Measurements from ENCODE around the gene HOXB4. TPM values are rescaled to one million over a fixed set of nuclear protein-coding genes. Genes with fewer than 3 reads are reported as not detected.

HOXB4 gene
- total and polyA plus RNA-seq, 8 donors = 0.45 to 5.1 (median 2.1) TPM; not detected in 2

DNA sequence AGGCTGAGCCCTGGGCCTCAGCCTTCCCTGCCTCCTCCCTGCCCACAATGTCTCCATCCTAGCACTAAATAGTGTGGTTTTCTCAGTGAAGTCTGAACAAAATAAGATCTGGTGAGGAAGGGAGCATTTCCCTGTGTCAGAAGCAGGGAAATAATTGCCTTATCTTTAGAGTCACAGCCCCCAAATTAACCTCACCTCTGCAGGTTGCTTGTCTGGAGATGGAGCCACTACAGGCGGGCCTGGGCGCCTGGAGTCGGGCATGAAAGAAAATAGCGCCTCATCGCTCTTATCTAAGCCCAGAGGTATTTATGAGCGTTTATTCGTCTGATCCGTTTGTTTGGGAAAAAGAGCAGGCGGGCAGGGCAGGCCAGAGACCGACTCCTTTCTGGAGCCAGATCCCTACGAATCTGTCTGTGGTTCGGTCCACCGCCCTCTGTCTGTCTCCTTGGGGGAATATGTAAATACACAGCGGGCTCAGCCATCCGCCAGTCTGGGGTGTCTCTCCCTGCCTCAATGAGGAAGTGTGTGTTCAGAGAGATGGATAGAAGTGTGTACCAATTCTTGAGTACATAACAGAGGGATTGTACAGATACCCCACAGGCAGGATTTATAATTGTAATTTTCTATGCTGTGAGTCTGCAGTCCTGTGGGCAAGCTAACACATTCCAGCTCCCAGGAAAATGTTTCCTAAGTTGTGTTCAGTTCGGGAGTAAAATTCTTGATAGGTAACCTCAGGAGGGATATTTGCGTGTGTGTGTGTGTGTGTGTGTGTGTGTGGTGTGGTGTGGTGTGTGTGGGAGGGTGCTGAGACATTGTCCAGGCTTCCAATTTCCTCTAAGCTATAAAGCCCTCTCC, 22.3 kb upstream of the HOXB4 start:
- Histone ChIP-seq H3K27ac (peak overlapping the region in 2 of 5 donors; percentile 81 to 95), H3K4me1 (peaks cover 0 to 75% (median 53%) of the 10 kb centered on the region in 4 donors), H3K9me3 (no peaks in the 10 kb centered on the region), H3K27me3 (peaks cover 0 to 100% (median 99%) of the 10 kb centered on the region in 3 donors), H3K4me3 (no peak overlapping the region), H3K36me3 (no peaks in the 10 kb centered on the region)
- TF ChIP-seq POLR2AphosphoS5 (IDR thresholded peaks at IDR 0.05) = no peak
- TF ChIP-seq, protein P1, sequence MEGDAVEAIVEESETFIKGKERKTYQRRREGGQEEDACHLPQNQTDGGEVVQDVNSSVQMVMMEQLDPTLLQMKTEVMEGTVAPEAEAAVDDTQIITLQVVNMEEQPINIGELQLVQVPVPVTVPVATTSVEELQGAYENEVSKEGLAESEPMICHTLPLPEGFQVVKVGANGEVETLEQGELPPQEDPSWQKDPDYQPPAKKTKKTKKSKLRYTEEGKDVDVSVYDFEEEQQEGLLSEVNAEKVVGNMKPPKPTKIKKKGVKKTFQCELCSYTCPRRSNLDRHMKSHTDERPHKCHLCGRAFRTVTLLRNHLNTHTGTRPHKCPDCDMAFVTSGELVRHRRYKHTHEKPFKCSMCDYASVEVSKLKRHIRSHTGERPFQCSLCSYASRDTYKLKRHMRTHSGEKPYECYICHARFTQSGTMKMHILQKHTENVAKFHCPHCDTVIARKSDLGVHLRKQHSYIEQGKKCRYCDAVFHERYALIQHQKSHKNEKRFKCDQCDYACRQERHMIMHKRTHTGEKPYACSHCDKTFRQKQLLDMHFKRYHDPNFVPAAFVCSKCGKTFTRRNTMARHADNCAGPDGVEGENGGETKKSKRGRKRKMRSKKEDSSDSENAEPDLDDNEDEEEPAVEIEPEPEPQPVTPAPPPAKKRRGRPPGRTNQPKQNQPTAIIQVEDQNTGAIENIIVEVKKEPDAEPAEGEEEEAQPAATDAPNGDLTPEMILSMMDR (IDR thresholded peaks at IDR 0.05) = no peak
- no peak for TF ChIP-seq POLR2A (IDR thresholded peaks at IDR 0.05)
- TF ChIP-seq EP300 (IDR thresholded peaks at IDR 0.05) = no peak
- whole genome bisulfite sequencing, 5 donors = 33 to 63% (median 44%) methylated on average over 14 to 17 of the region's 17 CpGs
- intact Hi-C loops (cut with DNase I; ENCODE audit: low total_unique reads) = no loop called here
- no peak for DNase-seq

GRCh38 chr17:48599354-48599753, 21.2 kb upstream of the HOXB4 start:
- 37 to 65% (median 51%) methylated on average over 5 of the region's 5 CpGs for WGBS, 5 donors
- Histone ChIP-seq H3K4me3 (no peak overlapping the region), H3K4me1 (peaks cover 6 to 86% (median 64%) of the 10 kb centered on the region in 4 donors), H3K9me3 (no peaks in the 10 kb centered on the region), H3K36me3 (no peaks in the 10 kb centered on the region), H3K27me3 (peaks cover 0 to 100% (median 99%) of the 10 kb centered on the region in 3 donors), H3K27ac (peak overlapping the region in 3 of 5 donors; percentile 14 to 95 (median 93))
- DNase-seq = no peak
- intact Hi-C loops (cut with DNase I; ENCODE audit: low total_unique reads) = no loop called here
- TF ChIP-seq POLR2A (IDR thresholded peaks at IDR 0.05) = no peak
- TF ChIP-seq POLR2AphosphoS5 (IDR thresholded peaks at IDR 0.05) = no peak
- no peak for TF ChIP-seq EP300 (IDR thresholded peaks at IDR 0.05)
- TF ChIP-seq, protein P1 (IDR thresholded peaks at IDR 0.05) = no peak

- TF ChIP-seq POLR2AphosphoS5 (IDR thresholded peaks at IDR 0.05) (no peak), POLR2A (IDR thresholded peaks at IDR 0.05) (no peak), EP300 (IDR thresholded peaks at IDR 0.05) (no peak)
- TF ChIP-seq, protein P1 (IDR thresholded peaks at IDR 0.05) = no peak
- DNase-seq = no peak
- Histone ChIP-seq H3K4me1 (peaks cover 8 to 93% (median 69%) of the 10 kb centered on the region in 4 donors), H3K27me3 (peaks cover 0 to 100% (median 99%) of the 10 kb centered on the region in 3 donors), H3K27ac (peak overlapping the region in 4 of 5 donors; percentile 6 to 95 (median 92)), H3K36me3 (no peaks in the 10 kb centered on the region), H3K4me3 (peak overlapping the region in 2 of 4 donors; percentile 55 to 58), H3K9me3 (no peaks in the 10 kb centered on the region)
- intact Hi-C loops (cut with DNase I; ENCODE audit: low total_unique reads) = no loop called here
- 23 to 50% (median 31%) methylated on average over 7 of the region's 7 CpGs for WGBS, 5 donors
Measured at GRCh38 chr17:48598736-48599135, 20.6 kb upstream of the HOXB4 start.

DNA sequence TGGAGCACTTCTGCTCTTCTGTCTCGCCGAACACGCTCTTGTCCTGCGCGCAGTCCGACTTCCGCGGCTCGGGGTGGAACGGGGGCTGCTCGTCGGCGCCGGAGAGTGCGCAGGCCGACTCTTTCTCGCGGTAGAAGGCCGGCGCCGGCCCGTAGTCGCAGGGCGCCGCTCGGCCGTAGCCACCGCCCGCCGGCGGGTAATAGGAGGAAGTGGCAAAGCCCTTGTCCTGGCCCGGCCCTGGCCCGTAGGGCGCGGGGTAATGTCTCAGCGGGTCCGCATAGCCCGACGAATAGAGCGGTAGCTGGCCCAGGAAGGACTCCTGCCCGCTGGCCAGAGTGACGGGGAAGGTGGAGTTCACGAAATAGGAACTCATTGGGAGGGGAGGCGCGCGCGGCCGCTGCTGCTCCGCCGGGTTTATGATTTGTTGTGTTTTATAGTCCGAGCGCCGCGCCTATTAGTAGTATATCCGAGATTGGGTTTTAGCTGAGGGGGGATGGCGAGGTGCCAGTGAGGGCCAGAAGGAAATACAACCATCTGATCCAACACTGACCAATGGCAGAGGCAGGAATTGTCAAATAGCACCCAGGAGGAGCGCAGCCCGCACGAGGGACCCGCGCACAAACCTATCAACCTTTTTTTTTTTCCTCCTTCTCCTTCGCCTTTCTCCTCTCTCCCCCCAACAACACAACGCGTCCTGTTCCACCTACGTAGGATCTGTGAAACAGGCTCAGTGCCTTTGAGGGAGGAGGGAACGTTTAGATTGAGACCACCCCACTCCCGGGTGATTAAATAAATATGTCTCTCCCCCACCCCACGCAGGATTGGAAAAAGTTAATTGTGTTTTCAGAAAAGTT, 19.9 kb upstream of the HOXB4 start:
- Histone ChIP-seq H3K9me3 (no peaks in the 10 kb centered on the region), H3K4me1 (peaks cover 8 to 99% (median 73%) of the 10 kb centered on the region in 4 donors), H3K27me3 (peaks cover 2 to 100% (median 97%) of the 10 kb centered on the region in 3 donors), H3K4me3 (peak overlapping the region; percentile 52 to 58 (median 56)), H3K27ac (peak overlapping the region; percentile 79 to 95 (median 93)), H3K36me3 (no peaks in the 10 kb centered on the region)
- DNase-seq = peak; percentile 47 to 87
- intact Hi-C loops (cut with DNase I; ENCODE audit: low total_unique reads) = no loop called here
- TF ChIP-seq POLR2AphosphoS5 (IDR thresholded peaks at IDR 0.05) (peak in 2 of 3 donors; percentile 31 to 73), EP300 (IDR thresholded peaks at IDR 0.05) (no peak)
- 1 to 3% (median 2%) methylated on average over 65 to 68 of the region's 68 CpGs for WGBS, 5 donors
